AG04449 (cell line): ENCODE data around the gene SCN3B.

Source experiments
- CTCF ChIA-PET: fragments of 350-600 bp; formaldehyde crosslinking; extraction: SDS; loops from one replicate; lab custom pipeline; 2021; ENCODE audit warnings: antibody characterized with exemption; lab: Yijun Ruan, JAX
- POLR2A ChIA-PET: fragments of 400-600, 350-600 bp; formaldehyde crosslinking; extraction: SDS; loops from one replicate; lab custom pipeline; 2020; ENCODE audit warnings: antibody characterized with exemption, inconsistent platforms; lab: Yijun Ruan, JAX
- DNase-seq: peaks from one replicate; pipeline ENCODE4 v3.0.0-alpha.2; 2010; ENCODE audit warnings: low read depth, low spot score
- H3K4me3 ChIP-seq: 2 replicates; pipeline ENCODE4 v1.5.1; 2011; ENCODE audit warnings: low read depth, mild to moderate bottlenecking, control low read depth, low read length
- CTCF ChIP-seq: IDR thresholded peaks from one replicate; pipeline ENCODE4 v1.5.1; 2011; ENCODE audit warnings: mild to moderate bottlenecking, moderate library complexity, low read length, control low read depth, inconsistent platforms; ENCODE audit not compliant: insufficient read depth; ENCODE audit errors: missing control alignments

Gene SCN3B

DNA sequence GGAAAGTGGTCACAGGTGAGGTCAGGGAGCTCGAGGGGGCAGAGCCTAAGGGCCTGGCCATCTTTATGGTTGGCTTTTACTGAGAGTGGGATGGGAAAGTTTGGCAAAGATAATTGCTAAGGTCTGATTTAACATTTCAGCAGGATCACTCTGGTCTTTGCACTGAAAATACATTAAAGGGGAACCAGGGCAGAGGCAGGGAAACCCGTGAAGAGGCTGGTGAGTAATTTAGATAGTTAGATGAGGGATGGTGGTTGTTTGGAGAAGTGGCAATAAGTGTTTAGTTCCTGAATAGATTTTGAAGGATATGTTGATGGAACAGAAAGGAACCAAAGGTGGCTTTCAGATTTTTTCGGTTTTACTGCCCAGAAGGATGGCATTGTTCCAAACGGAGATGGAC, 50.8 kb downstream of the SCN3B start:
- DNase-seq = no peak
- CTCF ChIA-PET = interaction anchor here (5.6 kb wide), 1 partner anchor 23 kb away, joined by 30 read pairs; no protein-coding TSS in a partner anchor
- POLR2A ChIA-PET = no interaction called here
- H3K4me3 ChIP-seq = no peak overlapping the region
- no peak for TF ChIP-seq CTCF

GRCh38 chr11:123601743-123602142, 52.7 kb downstream of the SCN3B start:
- no peak for DNase-seq
- ChIA-PET POLR2A (no interaction called here), CTCF (interaction anchor here (1.0 to 5.6 kb wide), 4 partner anchors 12 to 116 kb away, joined by 3 to 30 read pairs (median 3); no protein-coding TSS in a partner anchor)
- TF ChIP-seq CTCF = no peak
- no peak overlapping the region for H3K4me3 ChIP-seq

DNA sequence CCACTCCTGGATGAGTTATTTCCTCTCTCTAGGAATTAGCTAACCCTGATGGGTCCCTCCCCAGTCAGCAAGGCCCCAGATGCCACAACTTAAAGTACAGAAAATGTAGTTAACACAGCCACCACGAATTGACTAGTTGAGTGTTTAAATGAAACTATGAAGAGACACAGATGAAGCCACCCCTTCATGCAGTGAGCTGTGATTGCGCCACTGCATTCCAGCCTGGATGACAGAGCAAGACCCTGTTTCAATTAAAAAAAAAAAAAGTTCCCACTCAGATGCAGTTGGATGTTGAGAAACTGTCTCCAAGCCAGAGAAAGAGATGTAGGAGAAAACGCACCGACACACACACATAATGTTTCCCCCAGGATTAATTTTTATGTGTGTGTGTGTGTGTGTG, 53.3 kb downstream of the SCN3B start:
- ChIA-PET POLR2A (interaction anchor here (0.7 kb wide), 1 partner anchor 139 kb away, joined by 3 read pairs; no protein-coding TSS in a partner anchor), CTCF (interaction anchor here (1.0 to 5.6 kb wide), 4 partner anchors 20 to 115 kb away, joined by 3 to 30 read pairs (median 4); no protein-coding TSS in a partner anchor)
- H3K4me3 ChIP-seq = no peak overlapping the region
- peak; percentile 42 for DNase-seq
- TF ChIP-seq CTCF = no peak

- CTCF ChIA-PET = interaction anchor here (0.9 to 5.6 kb wide), 3 partner anchors 12 to 18 kb away, joined by 3 to 30 read pairs (median 3); no protein-coding TSS in a partner anchor
- no peak for TF ChIP-seq CTCF
- POLR2A ChIA-PET = no interaction called here
- DNase-seq = no peak
- no peak overlapping the region for H3K4me3 ChIP-seq
These were observed 56.6 kb downstream of the SCN3B start for GRCh38 chr11:123597859-123598258.

DNA sequence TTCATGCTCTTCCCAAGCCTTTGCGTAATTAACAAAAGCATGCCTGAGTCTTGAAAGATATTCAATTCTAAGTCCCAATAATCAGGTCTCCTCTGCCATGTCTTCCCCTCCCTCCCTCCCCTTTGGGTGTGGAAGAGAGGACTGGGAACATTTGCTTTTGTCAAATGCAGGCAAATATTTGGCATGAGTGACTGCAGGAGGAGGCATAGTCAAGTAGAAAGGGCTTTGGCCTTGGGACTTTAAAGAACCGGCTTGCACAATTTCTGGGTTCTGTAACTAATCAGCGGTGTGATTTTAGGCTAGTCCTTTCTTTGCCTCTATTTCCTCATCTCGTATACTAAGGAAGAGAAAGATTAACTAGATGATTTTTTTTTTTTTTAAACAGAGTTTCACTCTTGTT, 59.5 kb downstream of the SCN3B start:
- TF ChIP-seq CTCF = no peak
- ChIA-PET CTCF (interaction anchor here (1.1 to 2.1 kb wide), 3 partner anchors 15 to 116 kb away, joined by 3 to 9 read pairs (median 6); no protein-coding TSS in a partner anchor), POLR2A (no interaction called here)
- H3K4me3 ChIP-seq = no peak overlapping the region
- DNase-seq = no peak

GRCh38 chr11:123594188-123594901, 60.1 kb downstream of the SCN3B start:
- no peak for DNase-seq
- POLR2A ChIA-PET = no interaction called here
- TF ChIP-seq CTCF = no peak
- H3K4me3 ChIP-seq = no peak overlapping the region
- CTCF ChIA-PET = interaction anchor here (0.8 to 1.7 kb wide), 4 partner anchors 13 to 117 kb away, joined by 3 to 6 read pairs (median 3); no protein-coding TSS in a partner anchor
